Hematopoietic multipotent progenitor cell (in vitro differentiated cells): ENCODE data around the gene PRKCE. TPM values are rescaled to one million over a fixed set of nuclear protein-coding genes. Genes with fewer than 3 reads are reported as not detected.
"Not testable (repeated sequence)": the region's sequence is repeated elsewhere in the genome, so short reads cannot be mapped to it uniquely, and the experiment has no call there.

Experiments used
- DNase-seq, 3 donors: peaks; one replicate each; pipeline ENCODE4 v3.0.0-alpha.2; 2011 to 2015; ENCODE audit warnings: low read depth in 2 of 3, low spot score in 2 of 3
- total RNA-seq: library from RNA; depleted of rRNA; stranded (reverse); fragments of >200 nt; gene quantifications from one replicate; pipeline ENCODE4 v1.2.3, GENCODE V29; 2012

PRKCE gene
- total RNA-seq, 1 donor: 11.8 TPM

DNA sequence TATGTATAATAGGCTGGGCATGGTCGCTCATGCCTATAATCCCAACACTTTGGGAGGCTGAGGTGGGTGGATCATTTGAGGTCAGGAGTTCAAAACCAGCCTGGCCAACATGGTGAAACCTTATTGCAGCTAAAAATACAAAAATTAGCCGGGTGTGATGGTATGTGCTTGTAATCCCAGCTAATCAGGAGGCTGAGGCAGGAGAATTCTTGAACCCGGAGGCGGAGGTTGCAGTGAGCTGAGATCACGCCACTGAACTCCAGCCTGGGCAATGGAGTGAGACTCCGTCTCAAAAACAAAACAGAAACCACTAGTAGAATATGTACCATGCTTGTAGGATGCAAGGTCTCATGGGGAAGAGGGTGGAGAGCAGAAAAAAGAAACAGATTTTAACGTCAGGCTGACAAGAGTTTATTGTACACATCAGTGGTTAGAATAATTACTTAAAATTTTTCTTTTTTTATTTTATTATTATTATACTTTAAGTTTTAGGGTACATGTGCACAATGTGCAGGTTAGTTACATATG, 44.1 kb downstream of the PRKCE start:
- not testable (repeated sequence) for DNase-seq

DNA sequence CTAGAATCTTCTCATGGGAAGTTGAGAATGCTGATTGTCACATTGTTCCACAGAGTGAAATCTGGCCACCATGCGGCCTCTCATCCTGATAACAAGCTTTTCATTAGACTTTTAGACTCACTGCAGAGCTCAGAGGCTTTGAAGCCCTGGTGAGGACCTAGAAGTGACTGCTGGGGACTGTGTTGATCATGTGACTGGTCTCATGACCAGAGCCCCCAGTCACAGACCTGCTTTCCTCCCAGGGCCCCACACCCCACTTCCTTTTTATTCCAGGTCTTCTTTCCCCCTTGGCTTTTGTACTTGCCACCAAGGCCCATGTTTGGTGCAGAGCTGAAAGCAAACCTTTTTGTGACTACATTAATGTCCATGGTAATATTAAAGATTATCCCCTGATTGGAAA, 45.2 kb downstream of the PRKCE start:
- no peak for DNase-seq

DNA sequence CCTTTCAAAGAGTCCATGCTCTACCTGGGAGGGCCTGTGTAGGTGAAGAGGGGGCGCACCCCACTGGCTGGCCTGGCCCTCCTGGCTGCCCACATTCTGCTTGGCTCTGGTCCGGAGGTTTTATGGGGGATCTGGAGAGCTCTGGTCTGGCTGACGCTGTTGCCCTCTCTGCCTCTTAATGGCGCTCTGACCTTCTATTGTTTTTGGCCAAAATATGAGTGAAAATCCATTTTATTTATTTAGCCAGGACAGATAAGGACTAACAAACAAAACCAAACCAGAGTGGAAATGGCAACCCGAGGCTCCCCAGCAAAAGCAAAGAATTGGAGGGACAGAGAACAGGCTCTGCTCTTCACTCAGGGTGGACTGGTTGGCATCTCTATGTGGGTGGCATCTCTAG, 45.7 kb downstream of the PRKCE start:
- DNase-seq: no peak

DNA sequence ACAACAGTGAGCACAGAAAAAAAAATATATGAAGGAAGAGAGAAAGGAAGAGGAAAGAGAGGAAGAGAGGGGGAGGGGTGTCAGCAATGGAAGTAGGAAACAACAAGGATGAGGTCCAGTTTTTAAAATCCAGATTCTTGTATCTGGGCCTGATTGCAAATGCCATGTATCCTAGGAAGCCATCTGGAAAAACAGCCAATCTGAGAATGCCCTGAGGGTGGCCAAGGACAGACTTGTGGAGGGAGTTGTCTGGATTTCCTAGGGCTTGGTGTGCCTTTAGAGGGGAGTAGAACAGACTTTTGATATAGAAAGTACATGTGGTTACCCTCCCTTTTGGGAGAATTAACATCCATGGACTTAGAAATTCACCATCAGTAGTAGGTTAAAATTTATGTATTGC, 47.1 kb downstream of the PRKCE start:
- DNase-seq: no peak

DNA sequence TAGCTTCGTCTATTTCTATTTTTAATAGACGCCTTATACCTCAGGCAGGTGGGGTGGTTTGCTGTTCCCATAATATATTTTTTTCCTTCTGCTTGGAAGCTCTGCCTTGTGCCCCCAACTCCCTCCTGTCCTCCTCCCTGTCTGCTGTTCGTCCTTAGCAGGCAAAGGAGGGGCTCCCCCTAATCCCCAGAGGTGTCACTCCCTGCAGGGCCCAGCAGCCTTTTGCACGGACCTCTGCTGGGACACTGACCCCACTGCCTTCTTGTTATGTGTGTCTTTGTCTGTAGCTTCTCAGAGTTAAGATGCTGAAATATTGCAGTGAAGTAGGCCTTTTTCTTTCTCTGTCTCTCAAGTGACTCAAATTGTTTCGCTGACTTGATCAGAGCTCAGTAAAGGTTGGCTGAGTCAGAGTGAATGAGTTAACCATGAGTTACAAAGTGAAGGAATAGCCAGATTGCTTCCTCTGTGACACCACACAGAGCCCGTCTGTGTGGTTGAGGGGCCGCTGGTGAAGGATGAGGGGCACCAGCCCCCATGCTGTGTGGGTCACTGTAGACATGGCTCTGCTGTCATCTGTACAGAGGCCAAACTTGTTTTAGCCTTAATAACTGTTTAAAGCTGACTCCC, 47.7 kb downstream of the PRKCE start:
- peak in 2 of 3 donors; percentile 22 to 40 for DNase-seq

DNA sequence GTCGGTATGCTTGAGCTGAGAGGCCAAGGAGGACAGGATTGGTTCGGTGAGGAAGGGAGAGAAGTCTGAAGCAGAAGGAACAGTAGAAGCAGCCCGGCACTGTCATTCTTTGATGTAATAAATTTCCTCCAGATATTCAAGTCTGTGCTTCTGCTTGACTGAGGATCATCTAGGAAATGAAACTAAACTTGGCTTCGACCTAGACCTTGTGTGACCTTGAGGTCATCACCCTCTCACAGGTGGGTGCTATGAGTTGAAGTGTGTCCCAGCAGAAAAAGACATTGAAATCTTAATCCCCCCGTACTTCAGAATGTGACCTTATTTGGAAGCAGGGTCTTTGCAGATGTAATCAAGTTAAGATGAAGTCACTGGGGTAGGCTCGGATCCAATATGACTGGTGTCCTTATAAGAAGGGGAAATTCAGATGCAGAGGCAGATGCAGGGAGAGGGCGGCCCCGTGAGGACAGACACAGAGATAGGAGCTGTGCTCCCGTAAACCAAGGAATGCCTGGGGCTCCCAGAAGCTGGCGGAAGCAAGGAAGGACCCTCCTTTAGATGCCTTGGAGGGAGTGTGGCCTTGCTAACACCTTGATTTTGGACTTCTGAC, 49.0 kb downstream of the PRKCE start:
- peak in 2 of 3 donors; percentile 20 to 26 for DNase-seq

DNA sequence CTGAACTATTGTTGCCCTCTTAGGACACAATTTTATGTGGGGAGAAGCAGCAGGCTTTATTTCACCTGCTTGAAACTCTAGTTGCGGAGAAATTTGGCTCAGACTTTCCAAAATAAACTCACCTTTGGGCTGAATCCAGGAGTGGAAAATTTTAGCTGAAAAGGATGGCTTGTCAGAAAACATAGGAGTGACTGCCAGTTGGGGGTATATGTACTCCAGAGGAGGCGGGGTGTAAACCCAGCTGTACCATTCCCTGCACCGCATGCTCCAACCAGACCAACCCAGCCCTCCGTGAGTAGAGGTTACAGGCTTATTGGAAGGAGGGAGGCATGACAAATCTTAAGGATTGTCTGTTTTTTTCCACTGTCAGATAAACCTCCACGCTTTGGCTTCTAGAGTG, 53.8 kb downstream of the PRKCE start:
- DNase-seq: no peak

DNA sequence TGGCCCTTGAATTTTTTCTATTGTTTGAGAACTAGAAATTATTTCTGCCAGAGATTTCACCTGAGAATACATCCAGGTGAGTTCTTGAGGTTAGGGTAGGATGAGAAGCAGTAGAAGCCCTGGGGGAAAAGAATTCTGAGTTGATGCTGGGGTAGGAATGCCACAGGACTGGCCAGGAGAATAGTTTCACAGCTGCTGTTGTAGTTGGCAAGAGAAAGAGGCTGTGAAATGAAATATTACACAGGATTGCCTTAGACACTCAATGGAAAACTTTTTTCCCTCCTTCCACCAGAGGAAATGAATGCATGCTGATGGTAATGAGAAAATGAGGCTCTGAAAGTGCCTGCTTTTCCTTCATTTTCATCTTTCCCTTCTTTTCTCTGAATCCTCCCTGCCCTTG, 54.6 kb downstream of the PRKCE start:
- DNase-seq: no peak

DNA sequence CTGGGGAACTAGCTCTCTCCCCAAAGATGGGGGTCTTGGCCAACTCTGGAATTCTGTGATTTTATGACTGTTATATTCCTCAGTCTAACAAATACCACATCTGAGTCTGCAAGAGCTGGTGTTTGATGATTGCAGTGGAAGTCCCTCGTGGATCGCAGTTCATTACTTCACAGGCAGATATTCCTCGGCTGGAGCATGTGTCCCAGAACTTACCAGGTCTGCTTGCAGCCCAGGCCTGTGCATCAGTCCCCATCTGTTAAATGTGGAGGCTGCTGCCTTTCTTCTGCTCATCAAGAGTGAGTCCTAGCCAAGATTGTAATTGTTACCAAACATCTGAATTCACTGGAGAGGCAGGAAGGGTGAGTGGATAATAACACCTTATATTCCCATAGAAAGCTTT, 55.5 kb downstream of the PRKCE start:
- no peak for DNase-seq

DNA sequence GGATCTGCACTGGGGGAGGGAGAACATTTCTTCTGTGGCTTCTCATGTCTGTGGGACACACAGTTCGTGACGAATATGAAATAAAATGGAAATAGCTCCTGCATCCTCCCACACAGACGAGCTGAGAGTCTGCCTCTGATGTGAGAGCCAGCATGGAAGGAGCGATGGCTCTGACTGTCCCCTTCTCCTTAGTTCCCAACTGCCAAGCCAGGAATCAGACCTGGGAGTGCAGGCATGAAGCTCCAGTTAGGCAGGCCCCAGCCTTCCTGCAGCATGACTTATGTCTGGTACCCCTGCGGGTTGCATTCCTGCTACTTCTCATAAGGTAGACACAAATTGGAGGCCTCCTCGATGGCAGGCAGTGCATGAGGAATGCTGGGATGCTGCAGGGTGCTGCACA, 56.2 kb downstream of the PRKCE start:
- DNase-seq: no peak

DNA sequence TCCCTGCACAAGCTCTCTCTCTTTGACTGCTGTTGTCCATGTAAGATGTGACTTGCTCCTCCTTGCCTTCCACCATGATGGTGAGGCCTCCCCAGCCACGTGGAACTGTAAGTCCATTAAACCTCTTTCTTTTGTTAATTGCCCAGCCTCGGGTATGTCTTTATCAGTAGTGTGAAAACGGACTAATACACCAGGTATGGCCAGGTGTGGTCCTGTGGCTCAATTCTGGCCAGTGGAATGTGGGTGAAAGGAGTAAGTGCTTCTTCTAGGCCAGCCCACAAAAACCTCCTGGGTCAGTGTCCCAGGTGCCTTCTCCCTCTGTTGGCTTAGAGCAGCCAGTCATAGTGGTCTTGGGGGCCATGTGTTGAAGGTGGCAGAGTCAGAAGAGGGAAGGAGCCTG, 57.0 kb downstream of the PRKCE start:
- no peak for DNase-seq

DNA sequence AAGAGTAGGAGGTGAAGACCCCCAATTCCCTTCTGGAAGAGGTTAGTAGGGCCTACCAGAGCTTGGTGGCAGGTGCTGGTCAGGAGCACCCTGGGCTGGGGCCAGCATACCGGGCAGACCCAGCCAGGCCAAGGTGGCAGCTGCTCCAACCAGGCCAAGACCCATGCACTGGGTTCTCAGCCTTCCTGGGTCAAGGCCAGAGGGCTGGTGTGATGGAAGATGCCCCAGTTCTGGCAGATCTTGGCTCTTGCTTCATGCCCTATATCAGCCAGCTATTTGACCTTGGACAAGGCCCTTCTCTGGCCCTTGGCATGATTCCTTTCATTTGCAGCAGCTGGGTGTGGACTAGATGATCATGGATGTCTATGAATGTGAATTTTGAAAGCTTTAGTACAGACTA, 57.7 kb downstream of the PRKCE start:
- no peak for DNase-seq

DNA sequence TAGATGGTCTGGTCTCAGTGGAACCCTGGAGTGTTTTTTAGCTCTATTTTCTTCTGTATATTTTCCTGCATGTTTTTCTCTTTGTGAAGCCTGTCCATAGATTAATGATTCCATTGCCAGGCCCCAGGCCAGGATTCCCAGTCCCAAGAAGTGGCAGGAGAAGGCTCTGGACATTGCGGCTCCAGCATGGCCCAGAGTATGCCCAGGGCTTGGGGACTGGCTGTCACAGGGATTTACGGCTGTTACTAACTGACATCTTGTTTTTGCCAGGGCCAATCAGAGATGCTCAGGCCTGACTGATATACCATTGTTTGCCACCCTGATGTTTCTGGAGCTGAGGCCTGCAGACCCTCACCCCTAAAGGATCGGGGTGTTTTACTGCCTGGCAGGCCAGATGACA, 59.0 kb downstream of the PRKCE start:
- DNase-seq: no peak

DNA sequence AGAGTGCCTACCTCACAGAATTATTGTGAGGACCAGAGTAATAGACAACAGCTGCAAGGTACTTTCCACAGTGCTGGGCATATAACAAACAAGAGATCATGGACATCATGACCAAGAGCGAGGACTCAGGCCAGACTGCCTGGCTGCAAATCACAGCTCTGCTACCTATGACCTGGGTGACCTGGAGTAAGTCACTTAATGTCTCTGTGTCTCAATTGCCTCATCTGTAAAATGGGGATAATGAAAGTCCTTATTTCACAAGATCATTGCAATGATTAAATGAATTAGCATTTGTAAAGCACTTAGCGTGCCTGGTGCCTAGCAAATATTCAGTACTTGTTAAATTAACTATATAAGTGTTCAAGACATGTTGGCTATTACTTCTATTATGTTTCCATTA, 59.7 kb downstream of the PRKCE start:
- DNase-seq: no peak

DNA sequence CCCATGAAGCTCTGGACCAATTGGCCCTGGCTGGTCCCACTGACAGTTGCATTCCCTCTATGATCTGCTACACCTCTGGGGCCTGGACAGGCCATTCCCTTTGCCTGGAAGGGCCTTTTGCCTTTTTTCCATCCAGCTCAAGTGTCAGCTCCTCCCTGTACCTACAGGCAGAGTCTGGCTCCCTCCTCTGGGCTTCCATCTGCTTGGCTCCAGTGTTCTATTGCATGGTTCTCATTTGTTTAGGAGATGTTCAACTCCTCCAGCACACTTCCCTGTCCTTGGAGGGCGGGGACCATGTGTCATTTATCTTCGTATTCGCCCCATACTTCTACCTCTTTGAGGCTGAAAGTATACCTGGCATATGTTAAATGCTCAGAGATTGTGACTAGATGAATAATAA, 61.1 kb downstream of the PRKCE start:
- no peak for DNase-seq

DNA sequence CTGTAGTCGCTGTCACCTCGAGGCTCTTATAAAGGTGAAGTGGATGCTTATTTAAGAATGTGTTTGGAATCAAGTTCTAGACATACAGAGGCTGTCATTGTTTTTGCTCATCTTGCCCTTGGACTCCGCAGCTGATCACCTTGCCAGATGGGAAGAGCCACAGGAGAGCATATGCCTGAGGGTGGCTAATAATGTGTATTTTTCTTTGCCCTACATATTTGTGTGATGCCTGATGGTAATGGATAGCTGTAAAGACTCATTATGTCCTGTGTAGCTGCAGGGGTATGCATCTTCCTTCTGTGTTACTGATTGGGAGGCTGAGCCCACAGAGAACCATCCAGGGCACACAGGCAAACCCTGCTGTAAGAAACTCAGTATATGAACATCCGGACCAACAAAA, 61.7 kb downstream of the PRKCE start:
- DNase-seq: no peak

DNA sequence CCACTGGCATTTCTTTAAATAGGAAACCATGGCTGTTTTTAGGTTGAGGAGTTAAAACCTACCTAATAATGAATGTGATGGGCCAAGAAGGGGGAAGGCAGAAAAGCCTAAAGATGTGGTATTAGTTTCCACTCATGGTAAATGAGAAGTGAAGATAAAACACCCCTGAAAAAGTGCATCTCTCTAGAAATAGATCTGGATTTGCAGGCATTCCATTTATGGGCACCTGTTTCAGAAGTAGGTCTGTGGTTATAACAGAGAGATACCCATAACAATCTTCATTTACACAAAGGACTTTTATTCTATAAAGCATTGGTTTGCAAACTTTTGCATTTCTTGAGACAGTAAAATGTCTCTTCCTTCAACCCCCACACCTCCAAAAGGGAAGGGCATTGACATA, 62.1 kb downstream of the PRKCE start:
- no peak for DNase-seq

DNA sequence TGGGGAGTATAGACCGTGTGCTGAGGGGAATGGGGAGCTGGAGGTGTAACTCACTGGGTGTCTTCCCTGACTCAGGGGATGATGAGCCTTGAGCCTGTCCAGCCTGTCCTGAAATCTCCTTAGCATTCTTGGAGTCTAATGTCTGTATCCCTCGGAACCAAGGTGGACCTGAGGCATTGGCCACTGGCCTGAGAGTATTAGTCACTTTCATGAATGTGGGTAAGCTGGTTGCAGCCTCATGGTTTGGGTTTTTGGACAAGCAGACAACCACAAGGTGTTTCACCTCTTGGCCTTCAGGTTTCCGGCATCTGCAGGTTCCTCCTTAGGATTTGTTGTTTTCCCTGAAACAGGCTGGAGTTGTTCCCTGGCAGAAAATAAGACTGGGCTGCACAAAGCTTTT, 63.2 kb downstream of the PRKCE start:
- DNase-seq: no peak

DNA sequence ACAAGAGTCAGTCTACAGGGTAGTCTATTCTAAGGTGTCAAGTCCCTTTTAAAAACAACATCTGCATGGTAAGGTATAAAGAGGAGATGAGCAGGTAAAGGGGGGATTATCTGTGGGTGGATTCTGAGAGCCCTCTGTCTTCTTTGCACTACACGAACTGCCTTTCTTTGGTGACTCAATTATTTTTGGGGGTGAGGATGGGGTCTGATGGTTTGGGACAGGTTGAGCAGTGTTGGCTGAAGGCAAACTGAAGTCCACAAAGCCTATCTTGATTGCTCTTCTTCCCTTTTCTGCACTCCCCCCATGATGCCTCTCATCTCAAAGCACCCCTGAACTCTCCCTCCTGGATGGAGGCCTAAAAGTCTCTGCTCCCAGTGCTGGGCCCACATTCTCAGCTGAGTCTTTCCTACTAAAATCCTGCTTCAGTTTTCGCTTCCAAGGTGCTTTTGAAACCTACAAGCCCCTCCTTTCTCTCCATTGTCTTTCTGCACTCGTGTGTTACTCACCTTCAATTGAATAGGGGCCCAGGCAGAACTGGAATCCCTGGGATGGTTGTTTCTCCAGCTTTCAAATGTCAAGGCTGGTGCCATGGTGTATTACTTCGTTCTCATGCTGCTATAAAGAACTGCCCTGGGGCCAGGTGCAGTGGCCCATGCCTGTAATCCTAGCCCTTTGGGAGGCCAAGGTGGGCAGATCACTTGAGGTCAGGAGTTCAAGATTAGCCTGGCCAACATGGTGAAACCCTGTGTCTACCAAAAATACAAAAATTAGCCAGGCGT, 64.3 kb downstream of the PRKCE start:
- no peak for DNase-seq

DNA sequence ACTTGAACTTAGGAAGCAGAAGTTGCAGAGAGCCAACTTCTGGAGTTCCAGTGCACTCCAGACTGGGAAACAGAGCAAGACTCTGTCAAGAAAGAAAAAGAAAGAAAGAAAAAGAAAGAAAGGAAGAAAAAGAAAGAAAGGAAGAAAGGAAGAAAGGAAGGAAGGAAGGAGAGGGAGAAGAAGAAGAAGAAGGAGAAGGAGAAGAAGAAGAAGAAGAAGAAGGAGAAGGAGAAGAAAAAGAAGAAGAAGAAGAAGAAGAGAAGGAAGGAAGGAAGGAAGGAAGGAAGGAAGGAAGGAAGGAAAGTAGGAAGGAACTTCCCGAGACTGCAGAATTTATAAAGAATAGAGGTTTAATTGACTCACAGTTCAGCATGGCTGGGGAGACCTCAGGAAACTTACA, 65.0 kb downstream of the PRKCE start:
- not testable (repeated sequence) for DNase-seq

DNA sequence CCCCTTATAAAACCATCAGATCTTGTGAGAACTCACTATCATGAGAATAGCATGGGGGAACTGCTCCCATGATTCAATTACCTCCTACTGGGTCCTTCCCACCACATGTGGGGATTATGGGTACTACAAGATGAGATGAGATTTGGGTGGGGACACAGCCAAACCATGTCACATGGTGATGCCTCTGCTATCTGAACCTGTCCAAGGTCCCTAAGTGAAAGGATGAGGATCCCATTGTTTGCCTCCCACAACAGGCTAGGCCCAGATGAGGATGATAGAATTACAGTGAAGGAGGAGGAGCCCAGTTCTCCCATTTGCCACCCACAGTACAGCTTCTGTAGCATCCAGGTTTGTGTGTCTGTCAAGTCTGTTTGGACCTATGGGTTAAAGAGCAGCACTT, 65.4 kb downstream of the PRKCE start:
- DNase-seq: no peak

DNA sequence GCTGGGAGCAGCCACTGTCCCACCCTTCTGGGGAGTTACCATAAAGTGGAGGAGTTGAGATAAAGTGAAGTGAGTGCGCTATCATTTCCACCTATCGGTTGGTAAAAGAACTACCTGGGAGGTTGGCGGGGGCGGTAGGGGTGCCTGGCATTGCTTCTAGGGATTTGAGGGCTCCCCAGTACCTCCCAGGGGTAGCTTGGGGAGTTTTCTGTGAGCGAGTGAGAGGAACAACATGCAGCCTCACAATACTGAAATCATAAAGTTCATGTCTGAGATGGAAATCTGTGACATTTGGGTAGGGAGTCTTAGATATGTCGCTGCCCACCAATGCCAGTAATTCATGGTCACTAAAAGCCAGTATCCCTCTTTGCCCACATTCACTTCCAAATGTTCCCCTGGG, 68.7 kb downstream of the PRKCE start:
- no peak for DNase-seq
